HG02759 (cell line): ENCODE data around the gene BTBD19.
A peak's percentile ranks its signal among the peaks of the same experiment; 100 is the strongest.
"Not testable (repeated sequence)": the region's sequence is repeated elsewhere in the genome, so short reads cannot be mapped to it uniquely, and the experiment has no call there.

ENCODE experiments used
- ATAC-seq: cut with Tn5 transposase; IDR thresholded peaks from one replicate; pipeline ENCODE4 v1.9.1; 2021; ENCODE audit warnings: mild to moderate bottlenecking, moderate library complexity; ENCODE audit not compliant: unreplicated experiment

Gene BTBD19

DNA sequence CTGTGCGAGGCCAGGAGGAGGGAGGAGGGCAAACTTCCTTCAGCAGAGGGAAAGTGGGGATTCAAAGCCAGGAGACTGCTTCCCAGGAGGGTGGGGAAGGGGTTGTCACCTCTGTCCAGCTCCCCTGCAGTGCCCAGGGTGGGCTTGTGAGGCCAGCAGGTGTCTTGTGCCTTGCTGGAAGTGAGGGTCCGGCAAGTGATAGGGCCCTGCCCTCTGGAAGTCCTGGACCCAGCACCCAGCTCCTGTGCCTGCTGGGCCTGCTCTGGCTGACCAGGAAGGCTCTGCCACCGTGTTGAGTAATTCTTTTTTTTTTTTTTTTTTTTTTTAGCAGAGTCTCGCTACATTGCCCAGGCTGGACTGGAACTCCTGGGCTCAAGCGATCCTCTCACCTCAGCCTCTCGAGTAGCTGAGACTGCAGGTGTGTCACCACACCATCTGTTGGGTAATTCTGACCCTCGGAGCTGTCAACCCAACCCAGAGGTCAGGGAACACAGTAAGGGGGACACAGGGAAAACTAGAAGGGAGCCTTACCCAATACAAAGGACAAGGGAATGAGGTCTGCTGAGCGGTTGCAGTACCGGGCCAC lies 21.4 kb upstream of the BTBD19 start:
- no peak for ATAC-seq

GRCh38 chr1:44787506-44787905 lies 20.8 kb upstream of the BTBD19 start:
- ATAC-seq, result no peak

GRCh38 chr1:44788120-44788860 lies 20.0 kb upstream of the BTBD19 start, which contains the start of gene BEST4:
Gene BEST4 (minus strand): TSS chr1:44788170. CDS start chr1:44787705, 465 bp downstream.
- ATAC-seq, result no peak

GRCh38 chr1:44790968-44791801 lies 17.1 kb upstream of the BTBD19 start:
- ATAC-seq, result no peak

DNA sequence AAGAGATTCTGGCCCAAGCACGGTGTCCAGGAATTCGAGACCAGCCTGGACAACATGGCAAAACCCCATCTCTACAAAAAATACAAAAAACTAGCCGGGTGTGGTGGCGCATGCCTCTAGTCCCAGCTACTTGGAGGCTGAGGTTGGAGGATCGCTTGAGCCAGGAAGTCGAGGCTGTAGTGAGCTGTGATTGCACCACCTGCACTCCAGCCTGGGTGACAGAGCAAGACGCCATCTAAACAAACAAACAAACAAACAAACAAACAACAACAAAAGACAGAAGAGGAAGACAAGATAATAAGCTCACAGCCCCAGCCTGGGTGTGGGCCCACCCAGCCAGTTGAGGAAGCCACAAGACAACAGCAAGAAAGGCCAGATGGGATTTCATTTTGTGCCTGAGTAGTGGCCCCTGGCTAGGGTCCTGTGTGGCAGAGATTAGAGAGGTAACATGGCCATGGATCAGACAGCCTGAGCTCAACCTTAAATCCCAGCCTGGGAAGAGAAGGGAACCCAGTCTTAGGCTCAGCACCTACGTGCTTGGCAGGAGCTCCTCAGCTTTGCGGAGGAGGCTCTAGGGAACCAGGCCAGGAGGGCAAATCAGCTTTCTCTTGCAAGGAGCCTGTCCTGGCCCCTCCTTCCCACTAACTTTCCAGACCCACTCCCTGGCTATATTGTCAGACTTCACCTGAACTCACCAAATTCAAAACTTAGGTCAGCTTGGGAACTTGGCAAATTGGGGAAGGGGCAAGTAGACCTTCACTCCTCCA lies 15.4 kb upstream of the BTBD19 start:
- ATAC-seq, result no peak

DNA sequence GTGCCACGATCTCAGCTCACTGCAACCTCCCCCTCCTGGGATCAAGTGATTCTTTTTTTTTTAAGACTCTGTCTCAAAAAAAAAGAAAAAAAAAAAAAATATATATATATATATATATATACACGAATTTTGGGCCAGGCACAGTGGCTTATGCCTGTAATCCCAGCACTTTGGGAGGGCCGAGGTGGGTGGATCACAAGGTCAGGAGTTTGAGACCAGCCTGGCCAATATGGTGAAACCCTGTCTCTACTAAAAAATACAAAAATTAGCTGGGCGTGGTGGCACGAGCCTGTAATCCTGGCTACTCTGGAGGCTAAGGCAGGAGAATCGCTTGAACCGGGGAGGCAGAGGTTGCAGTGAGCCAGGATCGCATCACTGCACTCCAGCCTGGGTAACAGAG lies 10.4 kb upstream of the BTBD19 start:
- ATAC-seq, result not testable (repeated sequence)

- ATAC-seq, result no peak
These were observed 9.6 kb upstream of the BTBD19 start for GRCh38 chr1:44798481-44799365.

GRCh38 chr1:44799770-44800584 lies 8.3 kb upstream of the BTBD19 start, which contains the start of gene PLK3:
Gene PLK3 (plus strand): TSS chr1:44800377. CDS start chr1:44800464, 87 bp downstream.
- ATAC-seq, result peak; percentile 90

- no peak for ATAC-seq
These were observed 6.6 kb upstream of the BTBD19 start for GRCh38 chr1:44801491-44802305.

DNA sequence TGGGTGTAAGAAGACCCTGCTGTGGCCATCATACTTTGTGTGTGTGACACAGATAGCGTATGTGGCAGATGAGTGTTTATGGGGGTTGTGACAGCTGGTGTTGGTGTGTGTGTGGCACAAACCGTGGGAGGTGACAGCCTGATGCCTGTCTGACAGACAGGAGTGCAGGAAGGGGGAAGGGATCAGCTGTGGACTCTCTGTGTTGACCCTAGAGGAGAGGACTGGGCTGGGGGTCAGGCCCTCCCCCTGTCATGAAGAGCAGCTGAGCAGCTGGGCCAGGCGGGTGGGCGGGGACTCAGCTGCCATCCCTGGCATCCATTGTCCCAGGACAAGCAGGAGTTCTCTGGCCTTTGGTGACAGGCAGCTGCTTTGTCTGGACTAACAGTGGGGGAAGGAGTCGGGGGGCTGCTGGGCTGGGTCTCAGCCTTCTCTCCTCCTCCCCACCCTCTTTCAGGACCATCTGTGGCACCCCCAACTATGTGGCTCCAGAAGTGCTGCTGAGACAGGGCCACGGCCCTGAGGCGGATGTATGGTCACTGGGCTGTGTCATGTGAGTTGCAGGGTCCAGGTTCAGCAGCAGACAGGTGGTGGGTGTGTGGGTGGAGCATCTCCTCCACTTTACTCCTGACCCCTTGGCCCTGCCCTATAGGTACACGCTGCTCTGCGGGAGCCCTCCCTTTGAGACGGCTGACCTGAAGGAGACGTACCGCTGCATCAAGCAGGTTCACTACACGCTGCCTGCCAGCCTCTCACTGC lies 5.8 kb upstream of the BTBD19 start:
- no peak for ATAC-seq

DNA sequence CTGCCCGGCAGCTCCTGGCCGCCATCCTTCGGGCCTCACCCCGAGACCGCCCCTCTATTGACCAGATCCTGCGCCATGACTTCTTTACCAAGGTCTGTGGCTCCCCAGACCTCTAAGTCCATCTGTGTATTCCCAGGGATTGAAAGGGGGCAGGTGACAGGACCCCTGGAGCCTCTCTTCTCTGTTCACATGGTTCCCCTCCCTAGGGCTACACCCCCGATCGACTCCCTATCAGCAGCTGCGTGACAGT lies 5.3 kb upstream of the BTBD19 start:
- no peak for ATAC-seq

- ATAC-seq, result no peak
These were observed 4.8 kb upstream of the BTBD19 start for GRCh38 chr1:44803312-44804095.

DNA sequence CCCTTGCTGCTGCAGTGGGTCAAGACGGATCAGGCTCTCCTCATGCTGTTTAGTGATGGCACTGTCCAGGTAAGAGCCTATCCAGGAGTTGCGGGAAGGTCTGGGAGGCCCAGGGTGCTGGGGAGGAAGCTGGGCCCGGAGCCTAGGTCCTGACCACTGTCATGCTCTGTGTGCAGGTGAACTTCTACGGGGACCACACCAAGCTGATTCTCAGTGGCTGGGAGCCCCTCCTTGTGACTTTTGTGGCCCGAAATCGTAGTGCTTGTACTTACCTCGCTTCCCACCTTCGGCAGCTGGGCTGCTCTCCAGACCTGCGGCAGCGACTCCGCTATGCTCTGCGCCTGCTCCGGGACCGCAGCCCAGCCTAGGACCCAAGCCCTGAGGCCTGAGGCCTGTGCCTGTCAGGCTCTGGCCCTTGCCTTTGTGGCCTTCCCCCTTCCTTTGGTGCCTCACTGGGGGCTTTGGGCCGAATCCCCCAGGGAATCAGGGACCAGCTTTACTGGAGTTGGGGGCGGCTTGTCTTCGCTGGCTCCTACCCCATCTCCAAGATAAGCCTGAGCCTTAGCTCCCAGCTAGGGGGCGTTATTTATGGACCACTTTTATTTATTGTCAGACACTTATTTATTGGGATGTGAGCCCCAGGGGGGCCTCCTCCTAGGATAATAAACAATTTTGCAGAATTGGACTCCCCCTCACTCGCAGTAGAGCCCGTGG lies 2.9 kb upstream of the BTBD19 start:
- ATAC-seq, result no peak

DNA sequence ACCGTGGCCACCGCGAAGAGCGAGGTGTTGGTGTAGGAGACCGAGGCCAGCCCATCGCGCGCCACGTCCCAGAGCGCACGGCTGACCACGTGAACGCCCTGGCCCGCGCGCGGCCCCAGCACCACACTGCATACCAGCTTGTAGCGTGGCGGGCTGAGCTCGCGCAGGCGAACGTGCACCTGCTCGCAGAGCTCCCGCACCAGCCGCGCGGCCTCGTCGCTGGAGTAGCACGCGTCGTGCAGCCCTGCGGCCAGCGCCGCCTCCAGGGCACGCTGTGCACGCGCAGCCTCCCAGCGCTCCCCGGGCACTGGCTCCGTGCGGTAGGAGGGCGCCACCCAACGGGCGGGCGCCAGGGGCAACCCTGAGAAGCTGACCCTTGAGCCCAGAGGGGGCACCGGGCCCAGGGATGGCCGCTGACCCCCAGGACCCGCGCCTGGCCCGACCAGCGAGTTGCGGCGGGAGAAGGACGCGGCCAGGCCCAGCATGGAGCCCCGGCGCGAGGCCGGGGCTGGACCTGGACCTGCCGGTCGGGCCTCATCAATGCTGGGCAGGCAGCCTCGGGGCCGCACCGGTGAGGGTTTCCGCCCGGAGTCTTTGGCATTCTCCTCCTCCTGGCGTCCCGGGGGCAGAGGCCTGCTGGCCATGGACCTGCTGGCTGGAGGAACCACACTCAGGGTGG lies 2.2 kb upstream of the BTBD19 start:
- no peak for ATAC-seq

DNA sequence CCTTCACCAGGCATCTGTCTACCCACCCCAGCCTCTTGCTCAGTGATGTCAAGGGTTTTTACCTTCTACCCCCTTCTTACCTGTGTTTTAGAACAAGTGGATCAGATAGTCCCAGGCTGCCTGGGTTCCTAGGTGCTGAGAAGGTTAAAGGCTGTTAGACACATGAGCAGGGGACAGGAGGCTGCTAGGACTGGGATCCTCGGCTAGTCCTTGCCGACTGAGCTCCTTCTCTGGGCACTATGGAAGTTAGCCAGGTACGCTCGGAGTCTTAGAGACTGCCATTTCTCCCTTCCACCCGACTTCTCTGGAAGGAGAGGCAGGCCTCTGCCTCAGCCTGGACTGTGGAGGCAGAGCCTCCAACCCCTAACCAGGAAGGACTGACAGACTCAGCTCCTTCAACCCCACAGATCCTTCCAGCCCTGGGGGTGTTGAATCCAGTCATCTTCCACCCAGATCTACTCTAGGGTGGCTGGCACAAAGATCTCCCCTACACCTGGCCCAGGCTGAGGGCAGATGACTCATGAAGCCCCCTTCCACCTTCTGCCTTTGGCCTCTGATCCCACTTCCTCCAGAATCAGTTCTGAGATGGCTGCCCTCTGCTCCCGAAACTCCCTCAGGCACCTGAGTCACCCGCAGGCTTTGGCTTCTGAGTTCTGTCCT lies 1.5 kb upstream of the BTBD19 start, which contains the start of gene DYNLT4:
TSS of gene DYNLT4 (minus strand) at position 648 of the 660 bp plus-strand sequence. CDS start 683 bp downstream, outside the sequence.
- ATAC-seq, result no peak
